HL-60 (cell line): Measurements from ENCODE around the gene AK5.

Experiments
- DNase-seq, 2 experiments: peaks; one replicate each; pipeline ENCODE4 v3.0.0-alpha.2; 2010 to 2020; ENCODE audit warnings: low read depth in 1 of 2, low spot score in 1 of 2
- H3K27ac ChIP-seq: fragments of 250-450 bp; sonication (Bioruptor Pico); replicated peaks from 2 replicates; pipeline ENCODE4 v1.5.1; 2020; ENCODE audit warnings: mild to moderate bottlenecking, moderate library complexity
- H3K27me3 ChIP-seq: fragments of 250-450 bp; sonication (Bioruptor Pico); 2 replicates; pipeline ENCODE4 v1.5.1; 2021; ENCODE audit warnings: mild to moderate bottlenecking, moderate library complexity; ENCODE audit not compliant: insufficient read depth, poor library complexity, severe bottlenecking
- H3K4me3 ChIP-seq: replicated peaks from 2 replicates; pipeline ENCODE4 v1.5.1; 2011; ENCODE audit warnings: mild to moderate bottlenecking, control low read depth, low read length; ENCODE audit not compliant: insufficient read depth
- GABPA ChIP-seq: IDR thresholded peaks from 2 replicates; pipeline ENCODE4 v1.6.1; 2012; ENCODE audit warnings: low read depth
- POLR2AphosphoS5 ChIP-seq: IDR thresholded peaks from 2 replicates; pipeline ENCODE4 v1.6.1; 2012; ENCODE audit warnings: low read depth
- SPI1 ChIP-seq: IDR thresholded peaks from 2 replicates; pipeline ENCODE4 v1.6.1; 2012; ENCODE audit warnings: low read depth, mild to moderate bottlenecking, borderline replicate concordance
- TF ChIP-seq, protein P1 (sequence below): IDR thresholded peaks from one replicate; pipeline ENCODE4 v1.5.1; 2011; ENCODE audit warnings: low read length, control low read depth, inconsistent platforms; ENCODE audit not compliant: insufficient read depth
- TF ChIP-seq, protein P2 (sequence below): IDR thresholded peaks from 2 replicates; pipeline ENCODE4 v1.6.1; 2012; ENCODE audit warnings: low read depth; ENCODE audit not compliant: insufficient replicate concordance

Gene AK5

DNA sequence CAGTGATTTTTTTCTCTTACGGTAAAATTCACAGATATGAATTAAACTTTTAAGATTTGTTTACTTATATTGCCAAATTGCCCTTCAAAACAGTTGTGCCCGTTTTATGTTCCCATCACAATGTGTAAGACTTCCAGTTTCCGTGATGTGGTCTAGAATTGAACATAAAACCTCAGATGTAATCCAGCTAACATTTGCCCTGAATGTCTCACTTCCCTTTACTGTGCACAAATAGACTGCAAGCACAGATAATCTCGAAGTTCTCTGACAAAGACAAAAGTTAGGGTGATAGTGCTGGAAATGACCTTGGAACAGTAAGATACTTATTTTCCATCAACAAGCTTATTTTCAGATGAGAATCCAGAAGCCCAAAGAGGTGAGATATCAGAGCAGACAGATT lies 223.2 kb downstream of the AK5 start:
- peak overlapping the region; percentile 29 for H3K27ac ChIP-seq
- TF ChIP-seq, protein P1, sequence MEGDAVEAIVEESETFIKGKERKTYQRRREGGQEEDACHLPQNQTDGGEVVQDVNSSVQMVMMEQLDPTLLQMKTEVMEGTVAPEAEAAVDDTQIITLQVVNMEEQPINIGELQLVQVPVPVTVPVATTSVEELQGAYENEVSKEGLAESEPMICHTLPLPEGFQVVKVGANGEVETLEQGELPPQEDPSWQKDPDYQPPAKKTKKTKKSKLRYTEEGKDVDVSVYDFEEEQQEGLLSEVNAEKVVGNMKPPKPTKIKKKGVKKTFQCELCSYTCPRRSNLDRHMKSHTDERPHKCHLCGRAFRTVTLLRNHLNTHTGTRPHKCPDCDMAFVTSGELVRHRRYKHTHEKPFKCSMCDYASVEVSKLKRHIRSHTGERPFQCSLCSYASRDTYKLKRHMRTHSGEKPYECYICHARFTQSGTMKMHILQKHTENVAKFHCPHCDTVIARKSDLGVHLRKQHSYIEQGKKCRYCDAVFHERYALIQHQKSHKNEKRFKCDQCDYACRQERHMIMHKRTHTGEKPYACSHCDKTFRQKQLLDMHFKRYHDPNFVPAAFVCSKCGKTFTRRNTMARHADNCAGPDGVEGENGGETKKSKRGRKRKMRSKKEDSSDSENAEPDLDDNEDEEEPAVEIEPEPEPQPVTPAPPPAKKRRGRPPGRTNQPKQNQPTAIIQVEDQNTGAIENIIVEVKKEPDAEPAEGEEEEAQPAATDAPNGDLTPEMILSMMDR = no peak
- TF ChIP-seq, protein P2, sequence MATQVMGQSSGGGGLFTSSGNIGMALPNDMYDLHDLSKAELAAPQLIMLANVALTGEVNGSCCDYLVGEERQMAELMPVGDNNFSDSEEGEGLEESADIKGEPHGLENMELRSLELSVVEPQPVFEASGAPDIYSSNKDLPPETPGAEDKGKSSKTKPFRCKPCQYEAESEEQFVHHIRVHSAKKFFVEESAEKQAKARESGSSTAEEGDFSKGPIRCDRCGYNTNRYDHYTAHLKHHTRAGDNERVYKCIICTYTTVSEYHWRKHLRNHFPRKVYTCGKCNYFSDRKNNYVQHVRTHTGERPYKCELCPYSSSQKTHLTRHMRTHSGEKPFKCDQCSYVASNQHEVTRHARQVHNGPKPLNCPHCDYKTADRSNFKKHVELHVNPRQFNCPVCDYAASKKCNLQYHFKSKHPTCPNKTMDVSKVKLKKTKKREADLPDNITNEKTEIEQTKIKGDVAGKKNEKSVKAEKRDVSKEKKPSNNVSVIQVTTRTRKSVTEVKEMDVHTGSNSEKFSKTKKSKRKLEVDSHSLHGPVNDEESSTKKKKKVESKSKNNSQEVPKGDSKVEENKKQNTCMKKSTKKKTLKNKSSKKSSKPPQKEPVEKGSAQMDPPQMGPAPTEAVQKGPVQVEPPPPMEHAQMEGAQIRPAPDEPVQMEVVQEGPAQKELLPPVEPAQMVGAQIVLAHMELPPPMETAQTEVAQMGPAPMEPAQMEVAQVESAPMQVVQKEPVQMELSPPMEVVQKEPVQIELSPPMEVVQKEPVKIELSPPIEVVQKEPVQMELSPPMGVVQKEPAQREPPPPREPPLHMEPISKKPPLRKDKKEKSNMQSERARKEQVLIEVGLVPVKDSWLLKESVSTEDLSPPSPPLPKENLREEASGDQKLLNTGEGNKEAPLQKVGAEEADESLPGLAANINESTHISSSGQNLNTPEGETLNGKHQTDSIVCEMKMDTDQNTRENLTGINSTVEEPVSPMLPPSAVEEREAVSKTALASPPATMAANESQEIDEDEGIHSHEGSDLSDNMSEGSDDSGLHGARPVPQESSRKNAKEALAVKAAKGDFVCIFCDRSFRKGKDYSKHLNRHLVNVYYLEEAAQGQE = no peak
- TF ChIP-seq SPI1 (peak; percentile 94), POLR2AphosphoS5 (peak; percentile 30; the same call in 1 of the 2 replicates), GABPA (0 out of 2 replicates have a peak, but pooled peaks have one; percentile 7)
- H3K27me3 ChIP-seq = no peaks in the 10 kb centered on the region
- no peak overlapping the region for H3K4me3 ChIP-seq
- peak; percentile 65 for DNase-seq

DNA sequence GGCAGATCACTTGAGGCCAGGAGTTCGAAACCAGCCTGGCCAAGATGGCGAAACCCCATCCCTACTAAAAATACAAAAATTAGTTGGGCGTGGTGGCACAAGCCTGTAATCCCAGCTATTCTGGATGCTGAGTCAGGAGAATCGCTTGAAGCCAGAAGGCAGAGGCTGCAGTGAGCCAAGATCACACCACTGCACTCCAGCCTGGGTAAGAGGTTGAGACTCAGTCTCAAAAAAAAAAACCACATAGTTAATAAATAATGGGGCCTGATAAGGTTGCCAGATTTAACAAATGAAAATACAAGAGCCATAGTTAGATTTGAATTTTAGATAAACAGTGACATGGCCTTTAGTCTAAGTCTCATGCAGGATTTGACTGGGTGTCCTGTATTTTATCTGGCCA lies 225.0 kb downstream of the AK5 start:
- Histone ChIP-seq H3K27ac (no peak overlapping the region), H3K27me3 (no peaks in the 10 kb centered on the region), H3K4me3 (no peak overlapping the region)
- TF ChIP-seq, protein P2 = no peak
- TF ChIP-seq SPI1 (no peak), GABPA (no peak), POLR2AphosphoS5 (no peak)
- TF ChIP-seq, protein P1 = no peak
- no peak for DNase-seq

DNA sequence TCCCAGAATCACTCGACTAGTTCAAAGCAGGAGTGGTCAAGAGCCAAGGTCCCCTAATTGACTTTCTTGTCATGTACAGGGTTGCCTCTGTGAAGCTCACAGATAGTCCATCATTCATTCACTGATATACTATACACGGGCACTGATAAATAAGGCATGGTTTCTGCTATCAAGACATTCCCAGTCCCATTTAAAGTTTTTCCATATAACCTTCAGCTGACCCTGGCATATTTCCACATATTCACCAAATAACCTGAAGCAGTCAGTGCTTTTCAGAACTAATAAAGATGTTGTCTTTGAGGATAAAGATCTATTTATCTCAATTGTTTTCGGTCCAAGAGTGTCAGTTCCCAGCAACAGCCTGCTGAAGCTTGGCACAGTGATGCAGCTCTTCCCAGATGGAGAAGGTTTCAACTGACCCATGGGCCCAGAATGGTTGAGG lies 227.3 kb downstream of the AK5 start:
- Histone ChIP-seq H3K27me3 (no peaks in the 10 kb centered on the region), H3K27ac (no peak overlapping the region), H3K4me3 (no peak overlapping the region)
- DNase-seq = no peak
- TF ChIP-seq SPI1 (no peak), GABPA (no peak), POLR2AphosphoS5 (no peak)
- TF ChIP-seq, protein P1 = no peak
- TF ChIP-seq, protein P2 = no peak
